Keratinocyte (primary cell): Measurements from ENCODE around the gene SLC41A1.

Experiments used
- CTCF ChIP-seq, 3 experiments: IDR thresholded peaks in 1 of 3; conservative IDR thresholded peaks in 1 of 3; optimal IDR thresholded peaks in 1 of 3; 2 replicates in 2 of 3; 3 replicates in 1 of 3; pipeline versions ENCODE3 to v1.5.1; 2011; ENCODE audit warnings: low read length in 3 of 3, mild to moderate bottlenecking in 3 of 3, moderate library complexity in 2 of 3, control low read depth in 1 of 3, inconsistent platforms in 1 of 3; ENCODE audit not compliant: insufficient read depth in 2 of 3; ENCODE audit errors: extremely low read depth in 1 of 3
- EZH2 ChIP-seq: IDR thresholded peaks from one replicate; pipeline ENCODE4 v1.6.1; 2012; ENCODE audit warnings: inconsistent platforms, mild to moderate bottlenecking, low read length, moderate library complexity

GRCh38 chr1:205743977-205744376 is 69.0 kb downstream of the SLC41A1 start:
- TF ChIP-seq CTCF (optimal IDR thresholded peaks at IDR 0.05 in 1 of 3, IDR thresholded peaks at IDR 0.05 in 1 of 3, conservative IDR thresholded peaks at IDR 0.05 in 1 of 3; ENCODE audit: extremely low read depth in 1 of 3, insufficient read depth in 2 of 3, low read length in 3 of 3): no peak
- TF ChIP-seq EZH2: no peak
